Ectodermal cell (in vitro differentiated cells): ENCODE data around the gene TPI1. TPM values are rescaled to one million over a fixed set of nuclear protein-coding genes. Genes with fewer than 3 reads are reported as not detected.

ENCODE experiments used
- H3K27ac ChIP-seq: 2 replicates; pipeline ENCODE4 v1.7.0; 2013; ENCODE audit warnings: mild to moderate bottlenecking, low read depth, low read length; ENCODE audit not compliant: insufficient read depth, poor library complexity, severe bottlenecking
- H3K27me3 ChIP-seq: 2 replicates; pipeline ENCODE4 v1.7.0; 2013; ENCODE audit warnings: mild to moderate bottlenecking, low read length; ENCODE audit not compliant: insufficient read depth, control insufficient read depth, poor library complexity, severe bottlenecking
- H3K36me3 ChIP-seq: one replicate; pipeline ENCODE4 v1.7.0; 2013; ENCODE audit warnings: low read length; ENCODE audit not compliant: control insufficient read depth, insufficient read depth
- H3K4me1 ChIP-seq: one replicate; pipeline ENCODE4 v1.7.0; 2013; ENCODE audit warnings: low read length; ENCODE audit not compliant: control insufficient read depth, insufficient read depth
- H3K4me3 ChIP-seq: 2 replicates; pipeline ENCODE4 v1.7.0; 2013; ENCODE audit warnings: low read depth, low read length, control low read depth; ENCODE audit not compliant: insufficient read depth
- H3K9me3 ChIP-seq: 2 replicates; pipeline ENCODE4 v1.7.0; 2013; ENCODE audit warnings: mild to moderate bottlenecking, low read length, moderate library complexity; ENCODE audit not compliant: control insufficient read depth
- WGBS, 2 experiments: methylation state at CpG; one replicate each; pipeline ENCODE4 v1.1.7; 2013; ENCODE audit warnings: missing lambda C conversion rate in 2 of 2; 5-methylcytosine and 5-hydroxymethylcytosine counted together
- polyA plus RNA-seq, 4 experiments: library from polyadenylated mRNA; stranded (reverse); fragments of 50-300 nt; gene quantifications; one replicate each; pipeline ENCODE4 v1.2.3, GENCODE V29; 2013

Gene TPI1
- 893 TPM for polyA plus RNA-seq (2013, experiment 1 of 4)
- 744 TPM for polyA plus RNA-seq (2013, experiment 2 of 4)
- polyA plus RNA-seq (2013, experiment 3 of 4): 683 TPM
- polyA plus RNA-seq (2013, experiment 4 of 4): 696 TPM

DNA sequence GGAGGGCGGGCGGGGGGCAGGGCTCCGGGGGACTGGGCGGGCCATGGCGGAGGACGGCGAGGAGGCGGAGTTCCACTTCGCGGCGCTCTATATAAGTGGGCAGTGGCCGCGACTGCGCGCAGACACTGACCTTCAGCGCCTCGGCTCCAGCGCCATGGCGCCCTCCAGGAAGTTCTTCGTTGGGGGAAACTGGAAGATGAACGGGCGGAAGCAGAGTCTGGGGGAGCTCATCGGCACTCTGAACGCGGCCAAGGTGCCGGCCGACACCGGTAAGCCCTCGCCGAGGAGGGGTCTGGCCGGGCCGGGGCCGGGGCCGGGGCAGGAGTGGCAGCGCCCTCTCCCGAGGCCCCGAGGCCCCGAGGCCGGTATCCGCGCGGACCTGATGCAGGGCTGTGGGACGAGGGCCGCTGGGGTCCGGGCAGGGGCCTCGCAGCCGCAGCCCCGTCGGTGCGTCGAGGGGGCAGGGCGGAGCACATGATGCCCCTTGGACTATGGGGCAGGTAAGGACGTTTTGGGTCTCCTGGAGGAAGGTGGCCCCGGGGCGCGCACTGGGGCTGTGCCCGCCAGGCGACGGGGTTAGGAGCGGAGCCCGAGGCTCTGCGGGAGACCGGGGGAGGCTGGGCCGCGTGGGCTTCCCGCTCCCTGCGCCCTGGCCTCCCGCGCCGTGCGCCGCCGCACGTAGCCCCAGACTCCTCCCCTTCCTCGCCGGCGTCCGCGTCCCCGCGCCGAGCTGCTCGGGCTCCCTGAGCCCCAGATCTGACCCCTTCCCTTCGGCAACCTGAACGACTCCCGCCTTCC is at the start of gene TPI1:
TSS of gene TPI1 (plus strand) at position 119 of the 798 bp plus-strand sequence. CDS start at position 155, 36 bp downstream.
- 0% methylated on average over 86 of the region's 86 CpGs for WGBS, 2 experiments
- H3K4me1 ChIP-seq: peaks cover 14% of the 10 kb centered on the region
- peak within 1 kb of the TSS; percentile 62 for H3K27ac ChIP-seq
- H3K4me3 ChIP-seq: peak within 1 kb of the TSS; percentile 94
- H3K9me3 ChIP-seq: no peaks in the 10 kb centered on the region
- no peaks in the 10 kb centered on the region for H3K27me3 ChIP-seq
- peaks cover 44% of the 10 kb centered on the region for H3K36me3 ChIP-seq

DNA sequence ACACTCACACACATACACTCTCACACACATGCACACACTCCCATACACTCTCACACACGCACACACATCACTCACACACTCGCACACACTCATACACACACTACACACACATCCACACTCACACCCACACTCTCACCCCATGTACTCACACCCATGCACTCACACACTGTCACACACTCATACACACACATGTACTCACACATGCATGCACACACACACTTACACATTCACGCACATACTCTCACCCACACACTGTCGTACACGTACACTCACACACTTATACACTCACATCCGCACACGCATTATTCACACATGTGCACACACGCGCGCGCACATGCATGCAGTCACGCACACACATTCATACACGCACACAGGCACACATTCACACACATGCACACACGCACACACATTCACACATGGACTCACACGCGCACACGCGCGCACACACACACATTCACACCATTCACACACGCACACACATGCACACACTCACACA is 49.6 kb upstream of the TPI1 start:
- no peak overlapping the region for H3K27ac ChIP-seq
- H3K4me3 ChIP-seq: no peak overlapping the region
- no peaks in the 10 kb centered on the region for H3K9me3 ChIP-seq
- WGBS, 2 experiments: 82 to 91% methylated on average over 20 of the region's 20 CpGs
- peaks cover 45% of the 10 kb centered on the region for H3K4me1 ChIP-seq
- H3K27me3 ChIP-seq: no peaks in the 10 kb centered on the region
- no peaks in the 10 kb centered on the region for H3K36me3 ChIP-seq

DNA sequence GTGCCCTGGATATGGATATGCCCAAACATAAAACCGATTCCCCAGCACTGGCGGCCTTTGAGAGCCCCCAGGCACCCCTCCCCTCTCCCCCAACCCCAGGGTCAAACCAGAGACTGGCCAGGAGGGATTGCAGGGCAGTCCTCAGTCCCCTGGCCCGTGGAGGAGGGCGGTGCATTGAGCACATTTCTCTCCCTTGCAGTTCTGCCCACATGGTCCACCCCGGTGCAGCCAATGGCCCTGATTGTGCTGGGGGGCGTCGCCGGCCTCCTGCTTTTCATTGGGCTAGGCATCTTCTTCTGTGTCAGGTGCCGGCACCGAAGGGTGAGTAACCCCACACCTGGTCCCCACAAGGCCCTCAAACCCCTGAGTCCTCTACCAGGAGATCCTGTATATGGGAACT is 49.1 kb upstream of the TPI1 start:
- Histone ChIP-seq H3K4me1 (peaks cover 50% of the 10 kb centered on the region), H3K27me3 (no peaks in the 10 kb centered on the region), H3K9me3 (no peaks in the 10 kb centered on the region), H3K36me3 (no peaks in the 10 kb centered on the region), H3K4me3 (no peak overlapping the region), H3K27ac (no peak overlapping the region)
- WGBS, 2 experiments: 63 to 68% methylated on average over 10 of the region's 10 CpGs

GRCh38 chr12:6818645-6819044 is 48.7 kb upstream of the TPI1 start:
- H3K4me1 ChIP-seq: peaks cover 54% of the 10 kb centered on the region

DNA sequence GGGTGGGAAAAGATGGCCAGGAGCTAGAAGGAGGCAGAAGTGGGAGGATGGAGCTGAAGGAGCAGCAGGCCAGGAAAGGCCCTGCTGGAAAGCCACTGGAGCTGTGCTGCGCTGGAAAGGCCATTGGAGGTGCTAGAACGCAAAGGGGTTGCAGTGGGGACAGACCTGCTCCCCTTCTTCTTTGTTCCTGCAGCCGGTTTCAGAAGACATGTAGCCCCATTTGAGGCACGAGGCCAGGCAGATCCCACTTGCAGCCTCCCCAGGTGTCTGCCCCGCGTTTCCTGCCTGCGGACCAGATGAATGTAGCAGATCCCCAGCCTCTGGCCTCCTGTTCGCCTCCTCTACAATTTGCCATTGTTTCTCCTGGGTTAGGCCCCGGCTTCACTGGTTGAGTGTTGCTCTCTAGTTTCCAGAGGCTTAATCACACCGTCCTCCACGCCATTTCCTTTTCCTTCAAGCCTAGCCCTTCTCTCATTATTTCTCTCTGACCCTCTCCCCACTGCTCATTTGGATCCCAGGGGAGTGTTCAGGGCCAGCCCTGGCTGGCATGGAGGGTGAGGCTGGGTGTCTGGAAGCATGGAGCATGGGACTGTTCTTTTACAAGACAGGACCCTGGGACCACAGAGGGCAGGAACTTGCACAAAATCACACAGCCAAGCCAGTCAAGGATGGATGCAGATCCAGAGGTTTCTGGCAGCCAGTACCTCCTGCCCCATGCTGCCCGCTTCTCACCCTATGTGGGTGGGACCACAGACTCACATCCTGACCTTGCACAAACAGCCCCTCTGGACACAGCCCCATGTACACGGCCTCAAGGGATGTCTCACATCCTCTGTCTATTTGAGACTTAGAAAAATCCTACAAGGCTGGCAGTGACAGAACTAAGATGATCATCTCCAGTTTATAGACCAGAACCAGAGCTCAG is 48.0 kb upstream of the TPI1 start:
- Histone ChIP-seq H3K27ac (peak overlapping the region; percentile 67), H3K9me3 (no peaks in the 10 kb centered on the region), H3K36me3 (no peaks in the 10 kb centered on the region), H3K4me1 (peaks cover 59% of the 10 kb centered on the region), H3K27me3 (no peaks in the 10 kb centered on the region), H3K4me3 (no peak overlapping the region)
- WGBS, 2 experiments: 75 to 79% methylated on average over 13 of the region's 13 CpGs

More at GRCh38 chr12:6818645-6819044, 48.7 kb upstream of the TPI1 start:
- WGBS, 2 experiments: 72 to 84% methylated on average over 5 of the region's 5 CpGs
- Histone ChIP-seq H3K9me3 (no peaks in the 10 kb centered on the region), H3K4me3 (no peak overlapping the region), H3K27ac (no peak overlapping the region), H3K36me3 (no peaks in the 10 kb centered on the region), H3K27me3 (no peaks in the 10 kb centered on the region)

- H3K4me1 ChIP-seq: peaks cover 63% of the 10 kb centered on the region
These were observed 47.2 kb upstream of the TPI1 start for GRCh38 chr12:6820166-6820565.

GRCh38 chr12:6821591-6822425 is 45.5 kb upstream of the TPI1 start, which contains the start of gene GPR162:
Gene GPR162 (plus strand): TSS chr12:6821821. CDS start chr12:6823899, 2,078 bp downstream.
- Histone ChIP-seq H3K27me3 (no peaks in the 10 kb centered on the region), H3K4me1 (peaks cover 71% of the 10 kb centered on the region), H3K4me3 (peak within 1 kb of the TSS; percentile 45), H3K36me3 (no peaks in the 10 kb centered on the region), H3K9me3 (no peaks in the 10 kb centered on the region), H3K27ac (peak within 1 kb of the TSS; percentile 69)
- 0 to 1% methylated on average over 25 to 28 of the region's 28 CpGs for WGBS, 2 experiments

More at GRCh38 chr12:6820166-6820565, 47.2 kb upstream of the TPI1 start:
- WGBS, 2 experiments: 31 to 34% methylated on average over 5 of the region's 5 CpGs
- no peaks in the 10 kb centered on the region for H3K9me3 ChIP-seq
- H3K4me3 ChIP-seq: no peak overlapping the region
- peak overlapping the region; percentile 67 for H3K27ac ChIP-seq
- H3K36me3 ChIP-seq: no peaks in the 10 kb centered on the region
- no peaks in the 10 kb centered on the region for H3K27me3 ChIP-seq

DNA sequence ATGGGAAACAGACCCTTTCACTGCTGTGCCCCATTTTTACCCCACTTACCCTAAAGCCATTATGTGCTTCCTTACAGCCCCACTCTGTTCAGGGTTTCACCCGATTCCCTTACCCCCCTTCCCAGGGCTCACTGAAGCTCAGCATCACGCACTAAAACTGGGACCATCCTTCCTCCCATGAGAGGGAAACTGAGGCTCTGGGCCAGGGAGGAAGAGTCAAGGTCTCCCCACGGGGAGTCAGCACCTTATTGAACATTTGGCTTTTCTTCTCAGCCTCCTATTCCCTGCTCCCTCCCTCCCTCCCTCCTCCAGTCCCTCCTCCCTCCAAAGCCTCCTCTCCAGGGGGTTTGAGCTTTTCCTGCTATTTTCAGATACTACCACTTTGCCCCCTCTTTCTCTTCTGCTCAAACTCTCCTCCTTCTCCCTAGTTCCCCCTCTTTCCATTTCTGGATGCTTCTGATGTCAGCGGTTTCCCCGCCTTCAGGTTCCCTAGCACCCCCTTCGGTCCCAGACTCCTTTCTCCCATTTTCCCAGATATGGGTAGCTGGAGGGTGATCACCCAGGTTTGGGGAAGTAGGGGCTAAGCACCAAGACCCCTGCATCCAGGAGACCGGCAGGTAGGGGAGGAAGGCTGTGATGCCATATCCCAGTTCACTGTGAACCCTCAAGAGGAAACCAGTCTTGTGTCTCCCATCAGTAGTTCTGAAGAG is 44.8 kb upstream of the TPI1 start:
- H3K36me3 ChIP-seq: no peaks in the 10 kb centered on the region
- peak overlapping the region; percentile 45 for H3K4me3 ChIP-seq
- H3K27ac ChIP-seq: no peak overlapping the region
- peaks cover 78% of the 10 kb centered on the region for H3K4me1 ChIP-seq
- H3K9me3 ChIP-seq: no peaks in the 10 kb centered on the region
- no peaks in the 10 kb centered on the region for H3K27me3 ChIP-seq
- 51 to 60% methylated on average over 7 of the region's 7 CpGs for WGBS, 2 experiments
